HL-60 (cell line): ENCODE data around the gene PPFIBP2.

Experiments
- CTCF ChIP-seq: IDR thresholded peaks from one replicate; pipeline ENCODE4 v1.5.1; 2011; ENCODE audit warnings: low read length, control low read depth, inconsistent platforms; ENCODE audit not compliant: insufficient read depth
- GABPA ChIP-seq: IDR thresholded peaks from 2 replicates; pipeline ENCODE4 v1.6.1; 2012; ENCODE audit warnings: low read depth
- POLR2AphosphoS5 ChIP-seq: IDR thresholded peaks from 2 replicates; pipeline ENCODE4 v1.6.1; 2012; ENCODE audit warnings: low read depth

DNA sequence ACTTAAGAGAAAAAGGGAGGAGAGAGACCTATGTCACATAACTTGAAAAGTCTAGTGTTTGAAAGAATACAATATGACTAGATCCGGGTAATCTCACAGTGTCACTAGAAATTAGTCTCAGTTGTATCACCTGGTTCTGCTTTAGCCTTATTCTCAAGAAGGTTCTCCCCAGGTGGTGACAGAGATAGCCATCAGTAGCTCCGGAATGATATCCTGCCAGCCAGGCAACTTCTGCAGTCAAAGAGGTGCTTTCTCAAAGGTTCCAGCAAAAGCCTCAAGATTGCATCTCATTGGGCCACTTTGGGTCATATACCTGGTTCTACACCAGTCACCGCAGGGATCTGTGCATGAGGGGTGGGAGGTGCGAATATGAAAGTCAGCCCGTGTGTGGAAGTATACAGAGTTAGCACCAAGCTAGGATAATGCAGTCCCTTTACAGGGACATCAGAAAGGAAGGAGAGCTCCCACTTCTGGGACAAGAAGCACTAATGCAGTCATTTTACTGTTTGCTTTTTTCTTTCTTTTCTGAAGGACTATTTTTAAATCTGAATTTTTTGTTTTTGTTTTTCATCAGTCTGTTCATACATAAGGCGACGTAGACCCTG, 98.4 kb downstream of the PPFIBP2 start:
- no peak for TF ChIP-seq CTCF
- no peak for TF ChIP-seq POLR2AphosphoS5
- TF ChIP-seq GABPA, result no peak
